GM12878 (cell line): Measurements from ENCODE around the gene UBE2E3.

Experiments used
- ATF2 ChIP-seq: IDR thresholded peaks from 2 replicates; pipeline ENCODE4 v1.6.1; 2012; ENCODE audit warnings: low read length, inconsistent platforms
- CTCF ChIP-seq, 3 experiments: IDR thresholded peaks in 2 of 3; conservative IDR thresholded peaks in 1 of 3; 2 replicates each; pipeline ENCODE4 v1.5.1; 2011; ENCODE audit warnings: low read depth in 3 of 3, low read length in 3 of 3, mild to moderate bottlenecking in 3 of 3, control low read depth in 2 of 3, moderate library complexity in 2 of 3, inconsistent platforms in 1 of 3, mixed read lengths in 1 of 3; ENCODE audit not compliant: control insufficient read depth in 2 of 3, insufficient read depth in 1 of 3; ENCODE audit errors: extremely low read depth in 1 of 3
- FOXM1 ChIP-seq: IDR thresholded peaks from 2 replicates; pipeline ENCODE4 v1.6.1; 2012; ENCODE audit warnings: low read depth, mild to moderate bottlenecking, inconsistent platforms, low read length, moderate library complexity
- POLR2AphosphoS5 ChIP-seq: IDR thresholded peaks from 2 replicates; pipeline ENCODE4 v1.6.1; 2011; ENCODE audit warnings: mild to moderate bottlenecking, low read length, inconsistent platforms
- ZNF384 ChIP-seq: IDR thresholded peaks from 2 replicates; pipeline ENCODE4 v1.6.1; 2012; ENCODE audit warnings: low read depth, mild to moderate bottlenecking, low read length, improper control_type of control experiment, borderline replicate concordance
- ZNF622 ChIP-seq: fragments of 450-650 bp; IDR thresholded peaks from 2 replicates; pipeline ENCODE4 v1.6.1; 2017; ENCODE audit warnings: mild to moderate bottlenecking, inconsistent platforms

GRCh38 chr2:180992994-180993393 is 12.6 kb downstream of the UBE2E3 start:
- TF ChIP-seq CTCF (IDR thresholded peaks at IDR 0.05 in 2 of 3, conservative IDR thresholded peaks at IDR 0.05 in 1 of 3; ENCODE audit: control insufficient read depth in 2 of 3, extremely low read depth in 1 of 3, insufficient read depth in 1 of 3, low read depth in 3 of 3, low read length in 3 of 3) (peak in 1 of 3 experiments; percentile 28; a peak in 1 of 6 replicates), ZNF622 (no peak), ZNF384 (no peak), POLR2AphosphoS5 (no peak), FOXM1 (no peak), ATF2 (no peak)
